ENCODE results near the gene AMDHD2.
"Not testable (repeated sequence)": the region's sequence is repeated elsewhere in the genome, so short reads cannot be mapped to it uniquely, and the experiment has no call there.

Gene AMDHD2

DNA sequence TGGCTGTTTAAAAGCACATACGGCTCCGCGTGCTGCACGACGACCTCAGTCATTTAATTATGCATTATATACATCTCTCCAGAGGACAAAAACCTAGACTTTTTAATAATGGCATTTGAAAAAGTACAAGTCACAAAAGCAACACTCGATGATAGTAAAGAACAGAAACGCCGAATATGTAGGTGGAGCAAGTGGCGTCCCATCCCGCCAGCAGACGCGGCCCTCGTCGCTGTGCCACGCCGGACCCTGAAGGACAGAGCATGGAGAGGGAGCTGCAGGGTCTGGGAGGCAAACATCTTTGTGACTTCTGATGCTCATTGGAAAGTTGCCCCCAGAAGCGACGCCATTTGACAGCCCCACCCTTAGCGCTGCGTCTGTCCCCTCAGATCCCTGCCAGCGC is 55.7 kb downstream of the AMDHD2 start:
- not testable (repeated sequence) for DNase-seq (ENCODE audit: low read depth, low spot score)

DNA sequence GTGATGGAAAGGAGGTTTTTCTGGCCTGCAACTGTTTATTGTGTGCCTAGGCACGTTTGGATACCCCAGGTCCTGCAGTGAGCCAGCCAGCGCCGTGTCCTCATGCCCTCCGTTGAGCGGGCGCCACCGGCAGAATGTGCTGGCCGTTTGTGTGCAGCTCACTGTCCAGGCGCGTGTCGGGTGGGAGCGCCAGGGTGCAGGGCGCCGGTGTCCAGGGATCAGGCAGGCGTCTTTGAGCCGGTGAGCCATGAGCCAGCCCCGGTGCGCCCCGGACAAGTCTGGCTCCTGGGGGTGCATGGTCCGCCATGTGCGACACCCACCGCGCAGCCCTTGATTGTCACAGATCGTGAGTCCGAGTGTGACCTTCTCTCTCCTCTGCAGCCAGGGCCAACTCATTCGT is 56.9 kb downstream of the AMDHD2 start:
- not testable (repeated sequence) for DNase-seq (ENCODE audit: low read depth, low spot score)

DNA sequence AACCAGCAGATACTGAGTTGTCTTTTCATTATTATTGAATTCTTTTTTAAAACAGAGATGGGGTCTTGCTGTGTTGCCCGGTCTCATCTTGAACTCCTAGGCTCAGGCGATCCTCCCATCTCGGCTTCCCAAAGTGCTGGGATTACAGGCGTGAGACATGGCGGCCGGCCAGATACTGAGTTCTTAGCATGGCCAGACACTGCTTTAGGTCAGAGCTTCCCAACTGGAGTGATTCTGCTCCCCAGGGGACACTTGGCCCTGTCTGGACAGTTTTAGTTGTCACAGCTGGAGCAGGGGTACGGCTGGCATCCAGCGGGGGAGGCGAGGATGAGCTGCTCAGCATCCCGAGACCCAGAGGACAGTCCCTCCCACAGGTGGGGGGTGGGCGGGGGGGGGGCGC is 58.7 kb downstream of the AMDHD2 start:
- not testable (repeated sequence) for DNase-seq (ENCODE audit: low read depth, low spot score)

DNA sequence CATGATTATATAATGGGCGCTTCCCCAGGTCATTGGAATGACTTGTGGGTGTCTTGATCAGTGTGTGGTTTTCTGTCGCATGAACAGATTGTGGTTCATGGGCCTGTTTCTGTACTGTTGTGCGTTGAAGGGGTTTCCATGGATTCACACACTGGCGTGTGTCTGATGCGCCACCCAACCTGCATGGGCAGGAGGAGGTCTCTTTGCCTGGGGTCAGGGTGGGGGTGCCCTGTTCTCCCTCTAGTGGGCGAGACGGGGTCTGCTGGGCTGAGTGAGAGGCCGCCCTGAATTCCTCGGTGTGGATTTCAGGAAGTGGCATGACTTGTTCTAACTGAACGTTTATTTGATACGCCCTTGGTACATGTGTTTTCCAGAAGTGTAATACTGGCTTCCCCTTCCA is 60.0 kb downstream of the AMDHD2 start:
- DNase-seq (ENCODE audit: low read depth, low spot score): not testable (repeated sequence)

DNA sequence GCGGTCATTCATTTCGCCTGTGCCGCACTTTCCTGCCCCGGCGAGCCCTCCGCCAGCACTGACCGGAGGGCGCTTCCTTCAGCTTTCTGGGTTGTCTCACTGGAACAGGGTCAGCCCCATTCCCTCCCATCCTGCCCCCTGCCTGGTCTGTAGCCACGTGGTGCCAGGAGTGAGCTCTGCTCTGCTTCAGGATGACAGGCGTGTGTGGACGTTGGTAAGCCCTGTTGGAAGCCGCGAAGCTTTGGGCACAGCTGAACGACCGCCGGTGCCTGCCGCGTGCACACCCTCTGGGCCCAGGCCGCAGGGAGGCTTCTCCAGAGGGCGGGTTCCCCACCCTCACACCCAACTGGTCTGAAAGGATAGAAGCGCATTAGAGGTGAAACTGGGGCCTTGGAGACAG is 60.6 kb downstream of the AMDHD2 start:
- DNase-seq (ENCODE audit: low read depth, low spot score): not testable (repeated sequence)
